ENCODE measurements around the gene SLC24A2. TPM values are rescaled to one million over a fixed set of nuclear protein-coding genes. Genes with fewer than 3 reads are reported as not detected.
A peak's percentile ranks its signal among the peaks of the same experiment; 100 is the strongest.
"Not testable (repeated sequence)": the region's sequence is repeated elsewhere in the genome, so short reads cannot be mapped to it uniquely, and the experiment has no call there.

The SLC24A2 gene
- total RNA-seq (under 1 TPM in 6 of 10 donors, not detected in 4; 0.02 to 0.26 (median 0.13) TPM), polyA plus RNA-seq (under 1 TPM in 1 of 2 donors, not detected in 1; under 0.01 TPM)
- long read RNA-seq, donor 1 = 0 reads
- long read RNA-seq, donor 2 = 0 reads
- long read RNA-seq, donor 3 = 0 reads

DNA sequence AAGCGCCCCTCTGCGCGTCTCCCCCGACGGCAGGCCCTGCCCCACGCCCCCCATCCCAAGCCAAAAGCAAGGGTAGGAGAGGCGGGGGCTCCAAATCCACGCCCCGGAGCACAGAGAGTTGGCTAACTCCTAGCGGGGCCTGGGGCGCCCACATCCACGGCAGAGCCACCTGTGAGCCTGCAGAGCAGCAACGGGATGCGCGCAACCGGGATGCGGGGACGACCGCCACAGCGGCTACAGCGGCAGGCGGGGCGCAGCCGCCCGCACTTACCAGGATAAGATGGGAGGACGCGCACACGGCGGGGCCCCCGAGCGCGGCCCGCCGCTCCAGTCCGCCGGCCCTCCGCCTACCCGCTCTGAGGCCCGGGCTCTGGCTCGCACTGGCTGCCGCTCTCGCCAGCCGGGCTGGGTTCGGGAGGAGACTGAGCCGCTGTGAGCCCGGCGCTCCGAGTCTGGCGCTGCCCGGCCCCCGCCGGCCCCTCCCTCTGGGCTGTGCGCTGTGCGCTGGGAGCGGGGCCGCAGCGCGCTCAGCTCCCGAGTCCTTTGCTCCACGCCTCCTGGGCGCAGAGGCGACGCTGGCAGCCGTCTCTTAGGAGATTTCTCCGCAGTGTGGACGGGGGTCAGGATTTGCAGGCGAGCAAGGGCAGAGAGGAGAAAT, at the start of gene SLC24A2:
TSS of gene SLC24A2 (minus strand) at position 424 of the 658 bp plus-strand sequence.
- Histone ChIP-seq H3K36me3 (no peaks in the 10 kb centered on the region), H3K27ac (no peak within 1 kb of the TSS), H3K4me3 (peak within 1 kb of the TSS in 9 of 10 donors; percentile 10 to 47 (median 28)), H3K27me3 (peaks cover 4 to 54% (median 29%) of the 10 kb centered on the region in 7 donors), H3K9me3 (peaks cover 0 to 6% (median 0%) of the 10 kb centered on the region in 11 donors), H3K4me1 (peaks cover 0 to 7% (median 0%) of the 10 kb centered on the region in 9 donors)
- ATAC-seq = peak in 1 of 8 donors; percentile 20
- TF ChIP-seq, protein P1, sequence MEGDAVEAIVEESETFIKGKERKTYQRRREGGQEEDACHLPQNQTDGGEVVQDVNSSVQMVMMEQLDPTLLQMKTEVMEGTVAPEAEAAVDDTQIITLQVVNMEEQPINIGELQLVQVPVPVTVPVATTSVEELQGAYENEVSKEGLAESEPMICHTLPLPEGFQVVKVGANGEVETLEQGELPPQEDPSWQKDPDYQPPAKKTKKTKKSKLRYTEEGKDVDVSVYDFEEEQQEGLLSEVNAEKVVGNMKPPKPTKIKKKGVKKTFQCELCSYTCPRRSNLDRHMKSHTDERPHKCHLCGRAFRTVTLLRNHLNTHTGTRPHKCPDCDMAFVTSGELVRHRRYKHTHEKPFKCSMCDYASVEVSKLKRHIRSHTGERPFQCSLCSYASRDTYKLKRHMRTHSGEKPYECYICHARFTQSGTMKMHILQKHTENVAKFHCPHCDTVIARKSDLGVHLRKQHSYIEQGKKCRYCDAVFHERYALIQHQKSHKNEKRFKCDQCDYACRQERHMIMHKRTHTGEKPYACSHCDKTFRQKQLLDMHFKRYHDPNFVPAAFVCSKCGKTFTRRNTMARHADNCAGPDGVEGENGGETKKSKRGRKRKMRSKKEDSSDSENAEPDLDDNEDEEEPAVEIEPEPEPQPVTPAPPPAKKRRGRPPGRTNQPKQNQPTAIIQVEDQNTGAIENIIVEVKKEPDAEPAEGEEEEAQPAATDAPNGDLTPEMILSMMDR (IDR thresholded peaks at IDR 0.05) = no peak
- intact Hi-C loops (cut with DNase I) = no loop called here
- DNase-seq = no peak
- WGBS, 2 donors = 1 to 2% methylated on average over 67 of the region's 67 CpGs

DNA sequence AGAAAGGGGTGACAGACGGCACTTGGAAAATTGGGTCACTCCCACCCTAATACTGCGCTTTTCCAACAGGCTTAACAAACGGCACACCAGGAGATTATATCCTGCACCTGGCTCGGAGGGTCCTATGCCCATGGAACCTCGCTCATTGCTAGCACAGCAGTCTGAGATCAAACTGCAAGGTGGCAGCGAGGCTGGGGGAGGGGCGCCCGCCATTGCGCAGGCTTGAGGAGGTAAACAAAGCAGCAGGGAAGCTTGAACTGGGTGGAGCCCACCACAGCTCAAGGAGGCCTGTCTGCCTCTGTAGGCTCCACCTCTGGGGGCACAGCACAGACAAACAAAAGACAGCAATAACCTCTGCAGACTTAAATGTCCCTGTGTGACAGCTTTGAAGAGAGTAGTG, 44.5 kb upstream of the SLC24A2 start:
- H3K27ac ChIP-seq; H3K9me3 ChIP-seq; ATAC-seq; DNase-seq; H3K4me1 ChIP-seq; H3K4me3 ChIP-seq; H3K36me3 ChIP-seq; intact Hi-C loops (cut with DNase I); H3K27me3 ChIP-seq: not testable (repeated sequence)
- 86 to 91% methylated on average over 9 of the region's 9 CpGs for WGBS, 2 donors

DNA sequence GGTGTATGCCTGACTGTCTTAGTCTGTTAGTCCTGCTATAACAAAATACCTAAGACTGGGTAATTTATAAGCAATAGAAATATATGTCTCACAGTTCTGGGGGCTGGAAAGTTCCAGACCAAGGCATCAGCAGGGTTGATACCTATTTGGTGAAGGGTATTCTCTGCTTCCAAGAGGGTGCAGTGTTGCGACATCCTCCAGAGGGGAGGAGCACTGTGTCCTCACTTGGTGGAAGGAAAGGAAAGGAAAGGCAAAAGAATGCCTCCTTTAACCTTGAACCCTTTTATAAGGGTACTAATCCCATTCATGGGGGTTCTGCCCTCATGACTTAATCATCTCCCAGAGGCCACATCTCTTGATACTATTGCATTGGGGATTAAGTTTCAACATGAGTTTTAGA, 42.0 kb upstream of the SLC24A2 start:
- intact Hi-C loops (cut with DNase I) = no loop called here
- no peak for ATAC-seq
- WGBS, 2 donors = 83 to 94% methylated on average over 1 of the region's 1 CpG

DNA sequence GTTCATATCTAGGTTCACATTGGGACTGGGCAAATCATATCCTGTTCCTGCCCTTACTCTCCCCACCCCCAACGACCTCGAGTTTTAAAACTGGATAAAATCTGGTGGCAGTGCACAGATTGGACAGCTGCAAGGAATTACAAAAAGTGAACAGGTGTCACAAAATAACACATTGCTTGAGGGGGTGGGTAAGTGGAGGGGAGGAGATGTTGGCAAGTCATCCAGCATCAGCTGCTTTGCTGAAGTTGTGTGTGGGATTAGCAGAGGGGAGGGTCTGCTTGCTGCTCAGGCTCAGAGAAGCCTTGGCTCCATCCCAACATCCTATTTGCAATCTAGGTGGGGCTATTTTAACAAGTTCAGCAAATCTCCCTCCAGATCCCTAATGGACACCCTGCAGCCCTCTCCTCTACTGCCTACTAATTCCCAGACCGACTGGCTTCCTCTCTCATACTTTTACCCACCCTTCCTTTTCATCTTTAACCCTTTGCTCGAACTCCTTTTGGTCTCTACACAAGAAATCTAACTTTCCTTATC, 39.8 kb upstream of the SLC24A2 start:
- H3K36me3 ChIP-seq = no peaks in the 10 kb centered on the region
- no peak overlapping the region for H3K4me3 ChIP-seq
- H3K9me3 ChIP-seq = peaks cover 0 to 8% (median 0%) of the 10 kb centered on the region in 11 donors
- TF ChIP-seq, protein P1 (IDR thresholded peaks at IDR 0.05) = no peak
- intact Hi-C loops (cut with DNase I) = no loop called here
- no peaks in the 10 kb centered on the region for H3K4me1 ChIP-seq
- WGBS, 2 donors = 38 to 47% methylated on average over 4 of the region's 4 CpGs
- no peak for DNase-seq
- H3K27me3 ChIP-seq = peaks cover 0 to 6% (median 0%) of the 10 kb centered on the region in 7 donors
- no peak for ATAC-seq
- H3K27ac ChIP-seq = no peak overlapping the region

More for the DNA sequence above, 42.0 kb upstream of the SLC24A2 start:
- no peak overlapping the region for H3K4me3 ChIP-seq
- H3K27ac ChIP-seq = no peak overlapping the region
- peaks cover 0 to 6% (median 0%) of the 10 kb centered on the region in 7 donors for H3K27me3 ChIP-seq
- H3K9me3 ChIP-seq = peaks cover 0 to 8% (median 0%) of the 10 kb centered on the region in 11 donors
- no peak for DNase-seq
- no peaks in the 10 kb centered on the region for H3K36me3 ChIP-seq
- no peaks in the 10 kb centered on the region for H3K4me1 ChIP-seq
- TF ChIP-seq, protein P1 (IDR thresholded peaks at IDR 0.05) = no peak

DNA sequence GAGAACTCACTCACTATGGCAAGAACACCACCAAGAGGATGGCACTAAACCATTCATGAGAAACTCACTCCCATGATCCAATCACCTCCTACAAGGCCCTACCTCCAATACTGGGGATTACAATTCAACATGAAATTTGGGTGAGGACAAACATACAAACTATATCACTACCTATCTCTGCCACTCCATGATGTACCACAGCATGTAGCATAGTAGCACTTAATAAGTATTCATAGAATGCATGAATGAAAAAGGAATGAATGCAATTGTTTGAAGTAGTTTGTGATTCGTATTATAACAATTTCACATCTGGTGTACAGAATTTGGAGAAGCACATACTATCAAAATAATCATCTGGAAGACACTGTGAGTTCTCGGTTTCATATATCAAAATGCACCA, 27.9 kb upstream of the SLC24A2 start:
- WGBS, 2 donors = 70 to 76% methylated on average over 2 of the region's 2 CpGs

More for the DNA sequence above, 27.9 kb upstream of the SLC24A2 start:
- H3K9me3 ChIP-seq = peaks cover 0 to 45% (median 5%) of the 10 kb centered on the region in 11 donors
- ATAC-seq = no peak
- no peak overlapping the region for H3K27ac ChIP-seq
- H3K4me3 ChIP-seq = no peak overlapping the region
- no peaks in the 10 kb centered on the region for H3K27me3 ChIP-seq
- no peaks in the 10 kb centered on the region for H3K36me3 ChIP-seq
- TF ChIP-seq, protein P1 (IDR thresholded peaks at IDR 0.05) = no peak
- no peak for DNase-seq
- no peaks in the 10 kb centered on the region for H3K4me1 ChIP-seq
- intact Hi-C loops (cut with DNase I) = no loop called here

Data from heart right ventricle (tissue), 16 donors.